Osteocyte (in vitro differentiated cells): ENCODE results near the gene KCTD10. TPM values are rescaled to one million over a fixed set of nuclear protein-coding genes. Genes with fewer than 3 reads are reported as not detected.

Experiments used
- DNase-seq: peaks from one replicate; pipeline ENCODE4 v3.0.0; 2021; ENCODE audit warnings: mixed read lengths; ENCODE audit not compliant: unreplicated experiment; ENCODE audit errors: extremely low spot score
- H3K27ac Mint-ChIP-seq: one replicate; pipeline ENCODE4 v1.8.0; 2021; ENCODE audit warnings: mild to moderate bottlenecking, mixed read lengths; ENCODE audit not compliant: unreplicated experiment
- H3K27me3 Mint-ChIP-seq: one replicate; pipeline ENCODE4 v1.8.0; 2021; ENCODE audit warnings: mixed read lengths; ENCODE audit not compliant: unreplicated experiment
- H3K36me3 Mint-ChIP-seq: one replicate; pipeline ENCODE4 v1.8.0; 2021; ENCODE audit warnings: mixed read lengths; ENCODE audit not compliant: unreplicated experiment
- H3K4me1 Mint-ChIP-seq: one replicate; pipeline ENCODE4 v1.8.0; 2021; ENCODE audit warnings: mixed read lengths; ENCODE audit not compliant: unreplicated experiment
- H3K4me3 Mint-ChIP-seq: one replicate; pipeline ENCODE4 v1.8.0; 2021; ENCODE audit warnings: mild to moderate bottlenecking, moderate library complexity, mixed read lengths; ENCODE audit not compliant: unreplicated experiment
- H3K9me3 Mint-ChIP-seq: one replicate; pipeline ENCODE4 v1.8.0; 2021; ENCODE audit warnings: mixed read lengths; ENCODE audit not compliant: unreplicated experiment
- total RNA-seq: library from RNA; stranded (reverse); gene quantifications from 2 replicates; pipeline ENCODE4 v1.2.1, GENCODE V29; 2021
- TF ChIP-seq, protein P1 (sequence below): fragments of 200-600 bp; sonication (generic); IDR thresholded peaks from 2 replicates; pipeline ENCODE4 v1.5.0; 2021; ENCODE audit warnings: antibody characterized with exemption, mild to moderate bottlenecking, moderate library complexity

Gene KCTD10
- total RNA-seq, 1 donor from 2014 or later = 43.1 TPM

DNA sequence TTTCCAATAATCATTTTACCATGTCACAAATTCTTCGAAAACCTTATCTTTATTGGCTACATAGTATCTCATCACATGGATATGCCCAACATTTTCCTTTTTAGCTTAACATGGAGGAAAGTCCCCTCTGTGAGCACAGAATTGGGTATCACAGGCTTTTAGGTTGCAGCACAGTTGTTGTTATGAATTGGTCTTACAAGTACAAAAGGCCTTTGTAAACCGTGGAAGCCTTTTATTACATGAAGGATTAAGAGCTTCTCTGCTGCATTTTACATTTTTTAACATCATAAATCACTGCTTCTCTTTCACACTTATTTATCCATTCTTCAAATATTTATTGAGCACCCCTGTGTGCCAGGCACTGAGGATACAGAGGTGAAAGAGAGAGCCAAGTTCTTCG is 26.5 kb upstream of the KCTD10 start:
- Mint-ChIP-seq H3K4me3 (no peak overlapping the region), H3K4me1 (no peaks in the 10 kb centered on the region)

DNA sequence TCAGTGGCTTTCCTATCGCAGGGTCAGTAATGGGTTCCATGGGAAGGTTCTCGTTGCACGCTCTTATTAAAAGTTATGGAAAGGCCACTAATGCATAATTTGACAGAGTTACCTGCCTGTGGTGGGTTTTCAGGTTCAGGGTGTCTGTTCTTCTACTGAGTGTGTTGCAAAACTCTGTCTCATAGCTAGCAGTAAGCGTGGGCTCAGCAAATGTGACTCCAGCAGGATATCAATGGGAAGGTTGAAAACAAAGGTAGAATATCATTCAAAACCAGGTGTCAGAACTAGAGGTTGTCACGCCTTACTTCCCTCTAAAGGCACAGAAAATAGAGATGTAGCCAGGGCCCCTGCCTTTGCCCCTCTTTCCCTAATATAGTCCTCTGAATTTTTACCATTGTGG is 25.2 kb upstream of the KCTD10 start:
- H3K4me3 Mint-ChIP-seq = no peak overlapping the region
- peaks cover 58% of the 10 kb centered on the region for H3K36me3 Mint-ChIP-seq
- H3K4me1 Mint-ChIP-seq = no peaks in the 10 kb centered on the region
- TF ChIP-seq, protein P1, sequence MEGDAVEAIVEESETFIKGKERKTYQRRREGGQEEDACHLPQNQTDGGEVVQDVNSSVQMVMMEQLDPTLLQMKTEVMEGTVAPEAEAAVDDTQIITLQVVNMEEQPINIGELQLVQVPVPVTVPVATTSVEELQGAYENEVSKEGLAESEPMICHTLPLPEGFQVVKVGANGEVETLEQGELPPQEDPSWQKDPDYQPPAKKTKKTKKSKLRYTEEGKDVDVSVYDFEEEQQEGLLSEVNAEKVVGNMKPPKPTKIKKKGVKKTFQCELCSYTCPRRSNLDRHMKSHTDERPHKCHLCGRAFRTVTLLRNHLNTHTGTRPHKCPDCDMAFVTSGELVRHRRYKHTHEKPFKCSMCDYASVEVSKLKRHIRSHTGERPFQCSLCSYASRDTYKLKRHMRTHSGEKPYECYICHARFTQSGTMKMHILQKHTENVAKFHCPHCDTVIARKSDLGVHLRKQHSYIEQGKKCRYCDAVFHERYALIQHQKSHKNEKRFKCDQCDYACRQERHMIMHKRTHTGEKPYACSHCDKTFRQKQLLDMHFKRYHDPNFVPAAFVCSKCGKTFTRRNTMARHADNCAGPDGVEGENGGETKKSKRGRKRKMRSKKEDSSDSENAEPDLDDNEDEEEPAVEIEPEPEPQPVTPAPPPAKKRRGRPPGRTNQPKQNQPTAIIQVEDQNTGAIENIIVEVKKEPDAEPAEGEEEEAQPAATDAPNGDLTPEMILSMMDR = no peak
- H3K9me3 Mint-ChIP-seq = no peaks in the 10 kb centered on the region
- no peaks in the 10 kb centered on the region for H3K27me3 Mint-ChIP-seq
- no peak overlapping the region for H3K27ac Mint-ChIP-seq
- DNase-seq = no peak

More for the DNA sequence above, 26.5 kb upstream of the KCTD10 start:
- no peaks in the 10 kb centered on the region for H3K27me3 Mint-ChIP-seq
- TF ChIP-seq, protein P1 = no peak
- no peak overlapping the region for H3K27ac Mint-ChIP-seq
- H3K36me3 Mint-ChIP-seq = peaks cover 49% of the 10 kb centered on the region
- DNase-seq = no peak
- no peaks in the 10 kb centered on the region for H3K9me3 Mint-ChIP-seq

GRCh38 chr12:109501299-109501698 is 24.2 kb upstream of the KCTD10 start:
- no peaks in the 10 kb centered on the region for H3K9me3 Mint-ChIP-seq
- no peak for DNase-seq
- no peaks in the 10 kb centered on the region for H3K4me1 Mint-ChIP-seq
- peaks cover 63% of the 10 kb centered on the region for H3K36me3 Mint-ChIP-seq
- no peak overlapping the region for H3K4me3 Mint-ChIP-seq
- TF ChIP-seq, protein P1 = no peak
- no peaks in the 10 kb centered on the region for H3K27me3 Mint-ChIP-seq
- H3K27ac Mint-ChIP-seq = no peak overlapping the region

DNA sequence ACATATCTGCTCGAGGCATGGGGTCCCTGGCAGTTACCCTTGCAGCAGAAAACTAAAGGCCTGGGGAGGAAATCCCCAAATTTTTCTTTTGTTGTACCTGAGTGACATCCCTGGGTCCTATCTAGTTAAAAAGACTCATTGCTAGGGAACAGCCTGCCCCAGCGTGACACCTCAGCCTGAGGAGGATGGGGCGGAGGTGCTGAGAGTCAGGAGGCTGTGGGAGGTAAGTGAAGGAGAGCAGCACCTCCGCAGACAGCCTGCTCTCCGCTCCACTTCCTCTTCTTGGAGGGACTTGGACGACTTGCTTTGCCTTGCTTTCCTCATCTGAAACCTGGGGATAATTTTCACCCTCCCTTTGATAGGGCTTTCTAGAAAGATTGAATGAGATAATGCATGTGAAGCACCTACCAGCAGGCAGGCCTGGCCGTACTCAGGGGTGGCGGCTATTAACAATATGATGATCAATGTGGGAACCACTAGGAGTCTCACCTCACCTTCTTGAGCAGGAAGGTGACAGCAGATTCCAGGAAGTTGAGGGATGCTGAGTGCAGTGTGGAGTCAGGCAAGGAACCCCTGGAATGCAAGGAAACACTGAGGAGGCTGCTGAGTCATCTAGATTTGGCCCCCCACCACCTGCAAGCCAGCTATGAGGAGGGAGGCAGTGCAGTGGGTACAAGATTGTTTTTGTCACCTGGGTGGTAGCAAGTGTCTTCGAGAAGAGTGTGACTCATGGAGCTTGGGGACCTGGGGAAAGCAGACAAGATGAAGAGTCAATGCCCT is 23.5 kb upstream of the KCTD10 start:
- H3K9me3 Mint-ChIP-seq = no peaks in the 10 kb centered on the region
- H3K4me1 Mint-ChIP-seq = no peaks in the 10 kb centered on the region
- no peak for DNase-seq
- H3K27ac Mint-ChIP-seq = no peak overlapping the region
- peaks cover 68% of the 10 kb centered on the region for H3K36me3 Mint-ChIP-seq
- TF ChIP-seq, protein P1 = no peak
- H3K4me3 Mint-ChIP-seq = no peak overlapping the region
- H3K27me3 Mint-ChIP-seq = no peaks in the 10 kb centered on the region

GRCh38 chr12:109497675-109498074 is 20.6 kb upstream of the KCTD10 start:
- Mint-ChIP-seq H3K4me3 (no peak overlapping the region), H3K36me3 (peaks cover 58% of the 10 kb centered on the region), H3K27me3 (no peaks in the 10 kb centered on the region), H3K4me1 (no peaks in the 10 kb centered on the region), H3K9me3 (no peaks in the 10 kb centered on the region), H3K27ac (no peak overlapping the region)
- TF ChIP-seq, protein P1 = no peak
- no peak for DNase-seq
